GM18499 (cell line): ENCODE data around the gene TEX35.
"Not testable (repeated sequence)": the region's sequence is repeated elsewhere in the genome, so short reads cannot be mapped to it uniquely, and the experiment has no call there.

Source experiments
- ATAC-seq: cut with Tn5 transposase; IDR thresholded peaks from one replicate; pipeline ENCODE4 v1.9.1; 2021; ENCODE audit warnings: moderate number of reproducible peaks; ENCODE audit not compliant: insufficient read depth, unreplicated experiment

TEX35 gene

GRCh38 chr1:178493301-178493741, 19.6 kb upstream of the TEX35 start:
- no peak for ATAC-seq

- ATAC-seq: no peak
These were observed 18.3 kb upstream of the TEX35 start for GRCh38 chr1:178494569-178494971.

- ATAC-seq: no peak
These were observed 17.8 kb upstream of the TEX35 start for GRCh38 chr1:178495158-178495557.

- no peak for ATAC-seq
These were observed 17.0 kb upstream of the TEX35 start for GRCh38 chr1:178495741-178496409.

GRCh38 chr1:178496410-178497135, 16.3 kb upstream of the TEX35 start, which contains the start of gene CLEC20A:
TSS of gene CLEC20A (minus strand) at chr1:178496964. CDS start at chr1:178496939, 25 bp downstream.
- no peak for ATAC-seq

- no peak for ATAC-seq
These were observed 14.9 kb upstream of the TEX35 start for GRCh38 chr1:178497903-178498478.

- no peak for ATAC-seq
These were observed 13.8 kb upstream of the TEX35 start for GRCh38 chr1:178498896-178499675.

- ATAC-seq: no peak
These were observed 12.7 kb upstream of the TEX35 start for GRCh38 chr1:178500091-178500770.

GRCh38 chr1:178500936-178501554, 11.9 kb upstream of the TEX35 start:
- no peak for ATAC-seq

- no peak for ATAC-seq
These were observed 11.1 kb upstream of the TEX35 start for GRCh38 chr1:178501705-178502329.

- no peak for ATAC-seq
These were observed 10.6 kb upstream of the TEX35 start for GRCh38 chr1:178502330-178502714.

- ATAC-seq: no peak
These were observed 10.1 kb upstream of the TEX35 start for GRCh38 chr1:178502856-178503255.

- ATAC-seq: not testable (repeated sequence)
These were observed 9.6 kb upstream of the TEX35 start for GRCh38 chr1:178503316-178503715.

GRCh38 chr1:178503849-178504248, 9.1 kb upstream of the TEX35 start:
- no peak for ATAC-seq

- no peak for ATAC-seq
These were observed 8.6 kb upstream of the TEX35 start for GRCh38 chr1:178504286-178504685.

GRCh38 chr1:178506177-178506576, 6.7 kb upstream of the TEX35 start:
- no peak for ATAC-seq

GRCh38 chr1:178506669-178507068, 6.2 kb upstream of the TEX35 start:
- ATAC-seq: no peak

- no peak for ATAC-seq
These were observed 3.4 kb upstream of the TEX35 start for GRCh38 chr1:178509414-178510007.

GRCh38 chr1:178510155-178510554, 2.8 kb upstream of the TEX35 start:
- ATAC-seq: no peak
